B cell (primary cell): Measurements from ENCODE around the gene KLHL22.

Experiments used
- EZH2 ChIP-seq: IDR thresholded peaks from 2 replicates; pipeline ENCODE4 v1.6.1; 2012; ENCODE audit warnings: borderline replicate concordance, low read depth, mild to moderate bottlenecking, moderate library complexity, low read length; ENCODE audit not compliant: insufficient read depth, poor library complexity, severe bottlenecking
- TF ChIP-seq, protein P1 (sequence below): fragments of 200-600 bp; IDR thresholded peaks from one replicate; pipeline ENCODE4 v1.8.0; 2022; ENCODE audit warnings: antibody characterized with exemption, mild to moderate bottlenecking

DNA sequence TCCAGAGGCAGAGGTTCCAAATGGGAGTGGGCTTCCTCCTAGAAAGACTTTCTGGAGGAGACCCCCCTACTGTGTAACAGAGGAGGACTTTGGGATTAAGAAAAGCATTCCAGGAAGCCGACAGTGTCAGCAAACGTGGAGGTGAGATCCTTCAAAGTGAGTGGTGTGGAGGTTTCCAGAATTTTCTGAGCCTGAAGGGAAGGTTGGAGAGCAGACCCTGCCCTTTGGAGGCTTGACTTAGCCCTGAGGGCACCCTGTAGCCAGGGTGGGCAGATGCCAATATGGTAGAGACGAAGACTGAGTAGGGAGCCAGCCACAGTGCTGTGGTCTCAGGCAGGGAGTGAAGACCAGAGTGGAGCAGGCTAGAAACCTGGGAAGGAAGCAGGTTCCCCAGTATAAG is 1.8 kb upstream of the KLHL22 start:
- TF ChIP-seq, protein P1, sequence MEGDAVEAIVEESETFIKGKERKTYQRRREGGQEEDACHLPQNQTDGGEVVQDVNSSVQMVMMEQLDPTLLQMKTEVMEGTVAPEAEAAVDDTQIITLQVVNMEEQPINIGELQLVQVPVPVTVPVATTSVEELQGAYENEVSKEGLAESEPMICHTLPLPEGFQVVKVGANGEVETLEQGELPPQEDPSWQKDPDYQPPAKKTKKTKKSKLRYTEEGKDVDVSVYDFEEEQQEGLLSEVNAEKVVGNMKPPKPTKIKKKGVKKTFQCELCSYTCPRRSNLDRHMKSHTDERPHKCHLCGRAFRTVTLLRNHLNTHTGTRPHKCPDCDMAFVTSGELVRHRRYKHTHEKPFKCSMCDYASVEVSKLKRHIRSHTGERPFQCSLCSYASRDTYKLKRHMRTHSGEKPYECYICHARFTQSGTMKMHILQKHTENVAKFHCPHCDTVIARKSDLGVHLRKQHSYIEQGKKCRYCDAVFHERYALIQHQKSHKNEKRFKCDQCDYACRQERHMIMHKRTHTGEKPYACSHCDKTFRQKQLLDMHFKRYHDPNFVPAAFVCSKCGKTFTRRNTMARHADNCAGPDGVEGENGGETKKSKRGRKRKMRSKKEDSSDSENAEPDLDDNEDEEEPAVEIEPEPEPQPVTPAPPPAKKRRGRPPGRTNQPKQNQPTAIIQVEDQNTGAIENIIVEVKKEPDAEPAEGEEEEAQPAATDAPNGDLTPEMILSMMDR: no peak
- no peak for TF ChIP-seq EZH2
